ENCODE data around the gene SLC22A16.
"Not testable (repeated sequence)": the region's sequence is repeated elsewhere in the genome, so short reads cannot be mapped to it uniquely, and the experiment has no call there.

The SLC22A16 gene

DNA sequence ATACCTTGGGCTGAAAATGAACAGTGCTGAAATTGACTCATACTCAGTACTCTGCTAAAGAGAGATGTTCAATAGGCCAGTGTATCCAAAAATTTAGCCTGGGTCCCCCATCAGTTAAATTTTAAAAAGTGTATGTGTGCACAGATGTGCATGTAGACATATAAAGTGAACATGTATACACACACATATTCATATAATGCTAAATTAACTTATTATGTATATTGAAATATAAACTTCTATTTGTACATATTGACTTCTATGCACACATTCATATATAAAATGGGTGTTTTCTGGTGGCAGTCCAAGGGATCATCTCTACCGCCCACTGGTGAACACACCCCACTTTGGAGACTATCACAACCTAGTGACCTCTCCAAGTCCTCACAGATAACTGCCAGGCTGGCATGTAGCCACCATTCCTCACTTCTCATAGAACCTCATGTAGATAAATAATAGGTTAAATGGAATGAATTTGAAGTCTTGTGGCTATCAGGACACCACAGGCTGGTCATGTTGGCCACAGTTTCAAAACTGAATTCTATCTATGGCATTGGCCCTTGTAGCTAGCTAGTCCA, 8.8 kb downstream of the SLC22A16 start:
- no peak for DNase-seq (ENCODE audit: low read depth)
- no peak for TF ChIP-seq CTCF (IDR thresholded peaks at IDR 0.05; ENCODE audit: low read length, missing control alignments)
- no peak overlapping the region for H3K4me3 ChIP-seq (replicated peaks; ENCODE audit: low read depth, low read length)

DNA sequence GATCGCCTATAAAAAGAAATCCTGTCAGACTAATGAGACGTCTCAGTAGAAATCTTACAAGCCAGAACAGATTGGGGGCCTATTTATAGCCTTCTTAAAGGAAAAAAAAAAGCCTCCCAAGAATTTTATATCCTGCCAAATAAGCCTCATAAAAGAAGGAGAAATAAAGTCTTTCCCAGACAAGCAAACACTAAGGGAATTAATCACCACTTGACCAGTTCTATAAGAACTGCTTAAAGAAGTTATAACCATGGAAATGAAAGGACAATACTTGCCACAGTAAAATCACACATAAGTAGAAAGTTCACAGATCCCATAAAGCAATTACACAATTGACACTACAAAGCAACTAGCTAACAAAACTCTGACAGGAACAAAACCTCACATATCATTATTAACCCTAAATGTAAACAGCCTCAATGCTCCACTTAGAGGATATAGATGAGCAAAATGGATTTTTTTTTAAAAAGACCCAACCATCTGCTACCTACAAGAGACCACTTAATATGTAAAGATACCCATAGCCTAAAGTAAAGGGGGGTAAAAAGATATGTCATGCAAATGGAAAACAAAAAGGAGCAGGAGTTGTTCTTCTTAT, 13.4 kb downstream of the SLC22A16 start:
- DNase-seq (ENCODE audit: low read depth) = no peak
- TF ChIP-seq CTCF (IDR thresholded peaks at IDR 0.05; ENCODE audit: low read length, missing control alignments) = no peak
- H3K4me3 ChIP-seq (replicated peaks; ENCODE audit: low read depth, low read length) = no peak overlapping the region

- TF ChIP-seq CTCF (IDR thresholded peaks at IDR 0.05; ENCODE audit: low read length, missing control alignments) = no peak
- no peak overlapping the region for H3K4me3 ChIP-seq (replicated peaks; ENCODE audit: low read depth, low read length)
Measured at GRCh38 chr6:110461376-110461775, 15.0 kb downstream of the SLC22A16 start.

DNA sequence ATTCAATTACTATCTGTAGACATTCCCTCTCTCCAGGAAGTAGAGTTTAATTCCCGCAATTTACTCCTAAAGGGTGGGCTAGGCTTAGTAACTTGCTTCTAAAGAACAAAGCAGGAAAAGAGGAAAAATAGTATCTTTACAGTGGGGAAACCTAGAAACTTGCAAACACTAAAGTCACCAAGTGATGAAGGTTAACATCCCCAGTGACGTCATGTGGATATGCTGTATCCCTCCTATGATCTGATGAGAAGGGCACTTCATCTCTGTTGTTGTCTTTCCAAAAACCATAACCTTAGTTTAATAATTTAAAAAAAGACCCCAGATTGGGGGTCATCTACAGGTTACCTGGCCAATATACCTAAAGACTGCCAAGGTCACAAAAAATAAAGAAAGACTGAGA, 17.3 kb downstream of the SLC22A16 start:
- H3K4me3 ChIP-seq (replicated peaks; ENCODE audit: low read depth, low read length) = no peak overlapping the region
- no peak for DNase-seq (ENCODE audit: low read depth)
- TF ChIP-seq CTCF (IDR thresholded peaks at IDR 0.05; ENCODE audit: low read length, missing control alignments) = no peak

More at GRCh38 chr6:110461376-110461775, 15.0 kb downstream of the SLC22A16 start:
- DNase-seq (ENCODE audit: low read depth) = no peak

GRCh38 chr6:110458476-110458875, 17.9 kb downstream of the SLC22A16 start:
- DNase-seq (ENCODE audit: low read depth) = no peak
- H3K4me3 ChIP-seq (replicated peaks; ENCODE audit: low read depth, low read length) = no peak overlapping the region
- no peak for TF ChIP-seq CTCF (IDR thresholded peaks at IDR 0.05; ENCODE audit: low read length, missing control alignments)

GRCh38 chr6:110457567-110458175, 18.7 kb downstream of the SLC22A16 start:
- not testable (repeated sequence) for H3K4me3 ChIP-seq (replicated peaks; ENCODE audit: low read depth, low read length)
- peak; percentile 51 for TF ChIP-seq CTCF (IDR thresholded peaks at IDR 0.05; ENCODE audit: low read length, missing control alignments)
- DNase-seq (ENCODE audit: low read depth) = peak; percentile 52
